Spinal cord (tissue), 10 donors: ENCODE data around the gene SLC2A10. TPM values are rescaled to one million over a fixed set of nuclear protein-coding genes. Genes with fewer than 3 reads are reported as not detected.

ENCODE experiments used
- DNase-seq, 6 donors: peaks; one replicate each; pipeline versions ENCODE4 v3.0.0 to v3.0.0-alpha.2; 2013 to 2015; ENCODE audit warnings: low spot score in 6 of 6, low read depth in 4 of 6
- H3K27ac ChIP-seq: one replicate; pipeline ENCODE4 v1.5.1; 2013; ENCODE audit warnings: low read depth, low read length, control low read depth
- H3K27me3 ChIP-seq: one replicate; pipeline ENCODE4 v1.6.1; 2013; ENCODE audit warnings: low read length; ENCODE audit not compliant: control insufficient read depth, insufficient read depth
- H3K36me3 ChIP-seq: one replicate; pipeline ENCODE4 v1.6.1; 2013; ENCODE audit warnings: low read length; ENCODE audit not compliant: control insufficient read depth, insufficient read depth
- H3K4me1 ChIP-seq: one replicate; pipeline ENCODE4 v1.6.1; 2013; ENCODE audit warnings: low read length; ENCODE audit not compliant: control insufficient read depth, insufficient read depth
- H3K4me3 ChIP-seq: one replicate; pipeline ENCODE4 v1.5.1; 2013; ENCODE audit warnings: low read depth, low read length, control low read depth
- H3K9me3 ChIP-seq: one replicate; pipeline ENCODE4 v1.6.1; 2013; ENCODE audit warnings: low read length; ENCODE audit not compliant: control insufficient read depth, insufficient read depth
- WGBS: methylation state at CpG from one replicate; pipeline ENCODE4 v1.1.5; 2013; ENCODE audit warnings: missing lambda C conversion rate; ENCODE audit not compliant: insufficient coverage; 5-methylcytosine and 5-hydroxymethylcytosine counted together
- polyA plus RNA-seq, 2 donors: library from polyadenylated mRNA; unstranded; fragments of 120-200 nt; gene quantifications; one replicate each; pipeline ENCODE4 v1.2.1, GENCODE V29; 2013; ENCODE audit not compliant: insufficient read length in 2 of 2
- total RNA-seq, 2 donors: library from RNA; depleted of rRNA in 1 of 2; stranded (reverse); fragments of 120-200 nt in 1 of 2; fragments of >200 nt in 1 of 2; gene quantifications; one replicate each; pipeline versions ENCODE4 v1.2.3 to v1.2.4, GENCODE V29; 2013 to 2014
- donor health status: healthy.

Gene SLC2A10
- total and polyA plus RNA-seq, 4 donors = 14.6 to 31.1 (median 17.3) TPM

GRCh38 chr20:46710153-46710913 lies 884 bp downstream of the SLC2A10 start:
- Histone ChIP-seq H3K27me3 (no peaks in the 10 kb centered on the region), H3K27ac (peak overlapping the region; percentile 81), H3K4me1 (peaks cover 19% of the 10 kb centered on the region), H3K9me3 (no peaks in the 10 kb centered on the region), H3K36me3 (no peaks in the 10 kb centered on the region), H3K4me3 (peak overlapping the region; percentile 61)
- WGBS = 40% methylated on average over 18 of the region's 22 CpGs
- no peak for DNase-seq

- DNase-seq = no peak
- Histone ChIP-seq H3K4me1 (peaks cover 19% of the 10 kb centered on the region), H3K9me3 (no peaks in the 10 kb centered on the region), H3K4me3 (no peak overlapping the region), H3K27ac (no peak overlapping the region), H3K27me3 (no peaks in the 10 kb centered on the region), H3K36me3 (no peaks in the 10 kb centered on the region)
- 100% methylated on average over 1 of the region's 5 CpGs for WGBS
These were observed 2.7 kb downstream of the SLC2A10 start for GRCh38 chr20:46712056-46712636.

GRCh38 chr20:46713957-46714834 lies 4.7 kb downstream of the SLC2A10 start:
- WGBS = 91% methylated on average over 12 of the region's 15 CpGs
- Histone ChIP-seq H3K36me3 (no peaks in the 10 kb centered on the region), H3K27me3 (no peaks in the 10 kb centered on the region), H3K4me1 (peaks cover 17% of the 10 kb centered on the region), H3K9me3 (no peaks in the 10 kb centered on the region), H3K27ac (no peak overlapping the region), H3K4me3 (no peak overlapping the region)
- no peak for DNase-seq

GRCh38 chr20:46715292-46715756 lies 5.9 kb downstream of the SLC2A10 start:
- Histone ChIP-seq H3K27me3 (no peaks in the 10 kb centered on the region), H3K9me3 (no peaks in the 10 kb centered on the region), H3K36me3 (no peaks in the 10 kb centered on the region), H3K4me3 (no peak overlapping the region), H3K4me1 (peaks cover 9% of the 10 kb centered on the region), H3K27ac (no peak overlapping the region)
- 45% methylated on average over 3 of the region's 4 CpGs for WGBS
- no peak for DNase-seq

- no peak overlapping the region for H3K27ac ChIP-seq
- no peaks in the 10 kb centered on the region for H3K27me3 ChIP-seq
- no peaks in the 10 kb centered on the region for H3K4me1 ChIP-seq
- 87% methylated on average over 5 of the region's 9 CpGs for WGBS
- DNase-seq = no peak
- no peak overlapping the region for H3K4me3 ChIP-seq
- H3K36me3 ChIP-seq = no peaks in the 10 kb centered on the region
- H3K9me3 ChIP-seq = peaks cover 3% of the 10 kb centered on the region
These were observed 8.5 kb downstream of the SLC2A10 start for GRCh38 chr20:46717818-46718541.

GRCh38 chr20:46720019-46720418 lies 10.6 kb downstream of the SLC2A10 start:
- no CpG with 5 or more reads among the region's 1 CpG for WGBS
- no peak for DNase-seq
- H3K27ac ChIP-seq = no peak overlapping the region

GRCh38 chr20:46720776-46721425 lies 11.5 kb downstream of the SLC2A10 start:
- Histone ChIP-seq H3K27me3 (no peaks in the 10 kb centered on the region), H3K9me3 (peaks cover 3% of the 10 kb centered on the region), H3K36me3 (peaks cover 10% of the 10 kb centered on the region), H3K4me3 (no peak overlapping the region), H3K4me1 (no peaks in the 10 kb centered on the region), H3K27ac (no peak overlapping the region)
- no peak for DNase-seq

More at GRCh38 chr20:46720019-46720418, 10.6 kb downstream of the SLC2A10 start:
- Histone ChIP-seq H3K4me3 (no peak overlapping the region), H3K4me1 (no peaks in the 10 kb centered on the region), H3K36me3 (peaks cover 1% of the 10 kb centered on the region), H3K9me3 (peaks cover 3% of the 10 kb centered on the region), H3K27me3 (no peaks in the 10 kb centered on the region)

GRCh38 chr20:46721476-46721875 lies 12.0 kb downstream of the SLC2A10 start:
- Histone ChIP-seq H3K27me3 (no peaks in the 10 kb centered on the region), H3K9me3 (peaks cover 3% of the 10 kb centered on the region), H3K4me3 (no peak overlapping the region), H3K27ac (no peak overlapping the region), H3K4me1 (no peaks in the 10 kb centered on the region), H3K36me3 (peaks cover 15% of the 10 kb centered on the region)
- no CpG with 5 or more reads among the region's 1 CpG for WGBS
- DNase-seq = no peak

GRCh38 chr20:46722450-46722849 lies 13.0 kb downstream of the SLC2A10 start:
- DNase-seq = no peak
- peaks cover 15% of the 10 kb centered on the region for H3K36me3 ChIP-seq
- no peaks in the 10 kb centered on the region for H3K4me1 ChIP-seq
- H3K27me3 ChIP-seq = no peaks in the 10 kb centered on the region
- H3K27ac ChIP-seq = no peak overlapping the region
- H3K4me3 ChIP-seq = no peak overlapping the region
- WGBS = 92% methylated on average over 2 of the region's 2 CpGs
- peaks cover 3% of the 10 kb centered on the region for H3K9me3 ChIP-seq
